LNCAP (cell line): ENCODE results near the gene ZNF138.

Source experiments
- TF ChIP-seq, protein P1 (sequence below): fragments of 450-650 bp; IDR thresholded peaks from 2 replicates; pipeline ENCODE4 v1.5.1; 2017; ENCODE audit warnings: mild to moderate bottlenecking

The ZNF138 gene

DNA sequence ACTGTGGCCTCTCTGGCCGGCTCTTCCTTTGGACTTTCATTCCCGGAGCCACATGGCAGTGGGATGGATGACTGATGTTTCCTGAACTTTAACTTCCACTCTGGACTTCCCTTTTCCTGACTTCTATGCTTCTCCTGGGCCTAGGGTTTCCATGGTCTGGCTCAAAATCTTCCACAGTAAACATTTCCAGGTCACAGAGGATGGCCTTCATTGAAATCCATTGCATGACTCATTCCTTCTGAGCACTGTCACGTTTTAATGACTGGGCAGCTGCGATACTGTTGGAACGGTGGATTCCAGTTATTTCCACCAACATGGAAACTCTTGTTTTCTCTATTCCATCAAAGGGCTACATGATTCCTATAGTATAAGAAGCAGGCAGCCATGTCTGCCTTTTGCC, 84.5 kb downstream of the ZNF138 start:
- TF ChIP-seq, protein P1, sequence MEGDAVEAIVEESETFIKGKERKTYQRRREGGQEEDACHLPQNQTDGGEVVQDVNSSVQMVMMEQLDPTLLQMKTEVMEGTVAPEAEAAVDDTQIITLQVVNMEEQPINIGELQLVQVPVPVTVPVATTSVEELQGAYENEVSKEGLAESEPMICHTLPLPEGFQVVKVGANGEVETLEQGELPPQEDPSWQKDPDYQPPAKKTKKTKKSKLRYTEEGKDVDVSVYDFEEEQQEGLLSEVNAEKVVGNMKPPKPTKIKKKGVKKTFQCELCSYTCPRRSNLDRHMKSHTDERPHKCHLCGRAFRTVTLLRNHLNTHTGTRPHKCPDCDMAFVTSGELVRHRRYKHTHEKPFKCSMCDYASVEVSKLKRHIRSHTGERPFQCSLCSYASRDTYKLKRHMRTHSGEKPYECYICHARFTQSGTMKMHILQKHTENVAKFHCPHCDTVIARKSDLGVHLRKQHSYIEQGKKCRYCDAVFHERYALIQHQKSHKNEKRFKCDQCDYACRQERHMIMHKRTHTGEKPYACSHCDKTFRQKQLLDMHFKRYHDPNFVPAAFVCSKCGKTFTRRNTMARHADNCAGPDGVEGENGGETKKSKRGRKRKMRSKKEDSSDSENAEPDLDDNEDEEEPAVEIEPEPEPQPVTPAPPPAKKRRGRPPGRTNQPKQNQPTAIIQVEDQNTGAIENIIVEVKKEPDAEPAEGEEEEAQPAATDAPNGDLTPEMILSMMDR, result no peak

DNA sequence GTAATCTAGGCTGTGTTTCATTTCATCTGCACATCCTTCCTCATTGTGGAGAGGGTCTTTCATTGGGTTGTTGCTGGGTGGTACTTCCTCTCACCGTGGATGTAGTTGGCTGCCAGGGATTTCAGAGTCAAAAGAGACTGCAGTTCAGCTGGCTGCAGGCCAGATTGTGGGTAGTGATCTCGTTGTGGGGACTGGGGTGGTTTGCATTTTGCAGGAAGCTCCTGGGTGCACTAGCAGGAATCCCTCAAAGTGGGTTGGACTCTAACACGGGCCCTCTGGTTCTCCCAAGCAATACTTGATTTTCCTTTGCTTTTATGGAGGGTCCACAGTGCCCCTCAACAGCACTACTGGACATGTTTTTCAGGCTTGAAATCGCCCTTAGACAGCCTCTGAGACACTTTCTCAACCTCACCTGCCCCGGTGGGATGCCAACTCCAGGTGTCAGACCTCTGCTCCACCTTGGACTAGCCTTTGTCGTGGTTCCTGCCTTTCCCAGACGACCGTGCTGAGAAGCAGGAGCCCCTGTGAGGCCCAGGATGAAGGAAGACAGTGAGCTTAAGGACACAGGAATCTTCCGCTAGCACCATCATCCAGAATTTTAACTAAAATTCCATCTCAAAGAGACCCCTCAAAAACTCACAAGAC, 85.0 kb downstream of the ZNF138 start:
- TF ChIP-seq, protein P1, result no peak

DNA sequence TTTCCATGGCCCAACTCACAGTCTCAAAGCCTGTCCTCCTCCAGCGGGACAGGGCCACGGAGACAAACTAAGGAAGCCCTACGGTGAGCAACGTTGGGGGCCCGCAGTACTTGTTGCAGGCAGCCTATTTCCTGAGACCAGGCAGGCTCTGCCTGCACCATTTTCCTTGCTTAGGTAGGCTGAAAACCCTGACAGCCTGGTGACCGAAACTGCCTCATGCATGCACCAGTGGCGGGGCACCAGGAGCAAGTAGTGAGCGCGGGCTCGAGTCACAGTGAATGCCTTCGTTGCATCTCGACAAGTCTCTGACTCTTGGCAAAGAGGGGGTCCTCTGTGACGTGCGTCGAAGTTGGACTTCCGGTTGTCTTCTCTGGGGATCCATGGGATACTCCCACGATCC, 85.6 kb downstream of the ZNF138 start:
- TF ChIP-seq, protein P1, result no peak

DNA sequence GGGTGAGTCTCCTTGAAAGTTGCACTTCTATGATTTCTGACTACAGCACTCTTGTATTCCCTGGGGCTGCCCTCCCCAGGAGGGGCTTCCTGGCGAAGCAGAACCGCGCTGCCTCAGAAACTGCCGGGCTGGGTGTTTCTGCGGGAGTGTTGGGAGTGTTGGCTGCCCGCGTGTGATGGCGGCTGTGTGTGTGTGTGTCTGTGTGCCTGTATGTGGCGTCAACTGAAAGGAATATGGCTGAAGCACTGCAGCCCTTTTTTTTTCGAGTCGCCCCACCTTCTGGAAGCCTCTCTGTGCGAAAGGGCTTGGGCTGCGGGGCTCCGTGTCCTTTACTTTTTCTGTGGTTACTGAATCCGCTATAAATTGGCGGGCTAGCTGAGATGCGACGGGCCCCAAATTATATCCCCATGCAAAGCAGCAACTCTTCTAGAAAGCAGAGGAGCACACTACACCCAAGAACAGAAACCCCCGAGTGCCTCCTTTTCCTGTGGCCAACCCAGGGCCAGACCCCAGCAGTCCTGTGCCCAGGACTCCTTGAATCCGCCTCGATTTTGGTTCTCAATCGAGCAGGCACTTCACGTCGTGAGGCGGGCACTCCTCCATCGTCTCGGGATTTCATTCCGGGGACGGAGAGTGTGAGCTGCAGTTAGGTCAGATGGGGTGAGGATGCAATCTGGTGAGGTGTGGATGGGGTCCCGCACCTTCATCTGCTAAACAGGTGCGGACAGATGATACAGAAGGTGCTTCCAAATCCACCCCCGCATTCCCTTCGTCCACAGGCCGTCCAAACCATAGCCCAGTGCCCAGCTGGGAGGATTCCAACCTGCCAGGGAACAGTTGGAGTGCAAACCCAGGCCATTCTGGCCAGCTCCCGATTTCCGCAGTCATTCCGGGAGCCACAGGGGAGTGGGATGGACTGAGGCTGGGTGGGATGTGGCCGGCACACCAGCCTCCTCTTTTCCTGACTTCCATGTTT, 86.4 kb downstream of the ZNF138 start:
- TF ChIP-seq, protein P1, result no peak

DNA sequence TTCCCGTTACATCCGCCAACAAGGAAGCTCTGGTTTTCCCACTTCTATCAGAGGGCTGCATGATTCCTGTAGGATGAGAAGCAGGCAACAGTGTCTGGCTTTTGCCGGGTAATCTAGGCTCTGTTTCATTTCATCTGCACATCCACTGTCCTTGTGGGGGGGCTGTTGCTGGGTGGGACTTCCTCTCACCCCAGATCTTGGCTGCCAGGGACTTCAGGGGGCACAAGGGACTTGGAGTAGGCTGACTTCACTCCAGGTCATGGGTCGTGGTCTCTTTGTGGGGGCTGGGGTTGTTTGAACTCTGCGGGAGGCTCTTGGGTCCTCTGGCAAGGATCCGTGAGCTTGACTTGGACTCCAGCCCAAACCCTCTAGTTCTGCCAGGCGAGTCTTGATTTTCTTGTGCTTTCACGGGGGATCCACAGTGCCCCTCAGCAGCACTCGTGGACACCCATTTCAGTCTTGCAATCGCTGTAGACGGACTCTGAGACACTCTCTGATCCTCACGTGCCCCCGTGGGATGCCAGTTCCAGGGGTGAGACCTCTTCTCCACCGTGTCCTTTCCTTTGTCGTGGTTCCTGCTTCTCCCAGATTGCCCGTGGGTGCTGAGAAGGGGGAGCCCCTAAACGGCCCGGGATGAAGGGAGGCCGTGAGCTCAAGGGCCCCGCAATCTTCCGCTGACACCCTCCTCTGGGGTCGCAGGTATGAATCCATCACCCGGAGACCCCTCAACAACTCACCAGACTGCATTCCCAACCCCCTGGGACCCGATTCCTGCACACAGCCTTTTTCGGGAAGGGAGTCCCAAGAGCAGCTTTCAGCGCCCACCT, 87.4 kb downstream of the ZNF138 start:
- TF ChIP-seq, protein P1, result no peak

DNA sequence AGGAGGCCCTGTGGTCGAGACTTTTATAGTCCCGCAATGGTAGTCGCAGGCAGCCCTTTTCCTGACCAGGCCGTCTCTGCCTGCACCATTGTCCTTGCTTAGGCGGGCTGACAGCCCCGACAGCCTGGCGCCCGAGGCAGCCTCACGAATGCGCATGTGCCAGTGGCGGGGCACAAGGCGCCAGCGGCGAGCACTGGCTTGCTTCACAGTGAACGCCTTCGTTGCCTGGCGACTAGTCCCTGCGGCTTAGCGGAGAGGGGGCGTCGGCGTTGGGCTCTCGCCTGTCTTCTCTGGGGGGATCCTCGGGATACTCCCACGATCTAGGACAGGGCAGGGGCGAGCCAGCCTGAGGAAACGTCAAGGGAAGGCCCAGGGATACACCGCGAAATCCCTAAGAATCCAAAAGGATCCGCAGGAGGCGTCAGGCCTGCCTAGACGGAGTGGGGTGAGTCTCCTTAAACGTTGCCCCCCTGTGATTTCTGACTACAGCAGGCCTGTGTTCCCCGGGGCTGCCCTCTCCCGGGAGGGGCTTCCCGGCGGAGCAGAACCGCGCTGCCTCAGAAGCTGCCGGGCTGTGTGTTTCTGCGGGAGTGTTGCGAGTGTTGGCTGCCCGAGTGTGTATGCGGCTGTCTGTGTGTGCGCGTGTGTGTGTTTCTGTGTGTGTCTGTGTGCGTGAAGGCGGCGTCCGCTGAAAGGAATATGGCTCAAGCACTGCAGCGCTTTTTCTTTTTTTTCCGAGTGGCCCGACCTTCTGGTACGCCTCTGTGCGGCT, 88.3 kb downstream of the ZNF138 start:
- TF ChIP-seq, protein P1, result no peak
